Fibroblast of the aortic adventitia (primary cell): ENCODE data around the gene DMD. TPM values are rescaled to one million over a fixed set of nuclear protein-coding genes. Genes with fewer than 3 reads are reported as not detected.
A peak's percentile ranks its signal among the peaks of the same experiment; 100 is the strongest.

ENCODE experiments used
- DNase-seq: peaks from one replicate; pipeline ENCODE4 v3.0.0-alpha.2; 2010; ENCODE audit warnings: low read depth
- H3K4me3 ChIP-seq: 2 replicates; pipeline ENCODE4 v1.5.1; 2011; ENCODE audit warnings: low read depth, mild to moderate bottlenecking, control low read depth, low read length, moderate library complexity
- CTCF ChIP-seq: IDR thresholded peaks from 2 replicates; pipeline ENCODE4 v1.5.1; 2011; ENCODE audit warnings: mild to moderate bottlenecking, low read length, control low read depth, inconsistent platforms; ENCODE audit not compliant: insufficient read depth
- total RNA-seq: library from RNA; depleted of rRNA; stranded (reverse); fragments of >200 nt; gene quantifications from 2 replicates; pipeline ENCODE4 v1.2.3, GENCODE V29; 2012; ENCODE audit warnings: low replicate concordance

DMD gene
- total RNA-seq, 1 donor = 10.3 TPM

- no peak overlapping the region for H3K4me3 ChIP-seq
- no peak for DNase-seq
- TF ChIP-seq CTCF = no peak
Measured at GRCh38 chrX:31217084-31217483, 1994.3 kb downstream of the DMD start.

GRCh38 chrX:31215277-31215815 lies 1996.0 kb downstream of the DMD start:
- H3K4me3 ChIP-seq = no peak overlapping the region
- no peak for DNase-seq
- TF ChIP-seq CTCF = no peak

GRCh38 chrX:31213941-31214340 lies 1997.4 kb downstream of the DMD start:
- peak; percentile 11 for DNase-seq
- peak; percentile 51 for TF ChIP-seq CTCF
- H3K4me3 ChIP-seq = no peak overlapping the region

- no peak overlapping the region for H3K4me3 ChIP-seq
- TF ChIP-seq CTCF = no peak
- DNase-seq = no peak
Measured at GRCh38 chrX:31212856-31213748, 1998.2 kb downstream of the DMD start.

- no peak for DNase-seq
Measured at GRCh38 chrX:31209005-31209628, 2002.2 kb downstream of the DMD start.

GRCh38 chrX:31201503-31201902 lies 2009.8 kb downstream of the DMD start:
- no peak overlapping the region for H3K4me3 ChIP-seq
- DNase-seq = no peak
- no peak for TF ChIP-seq CTCF

More at GRCh38 chrX:31209005-31209628, 2002.2 kb downstream of the DMD start:
- TF ChIP-seq CTCF = no peak
- H3K4me3 ChIP-seq = no peak overlapping the region
